CD4-positive, alpha-beta T cell (primary cell): ENCODE data around the gene TOMM40L. TPM values are rescaled to one million over a fixed set of nuclear protein-coding genes. Genes with fewer than 3 reads are reported as not detected.

ENCODE experiments used
- ATAC-seq: fragments of 200-7000 bp; cut with Tn5 transposase; one replicate; pipeline ENCODE4 v1.10.0; 2022; ENCODE audit warnings: mild to moderate bottlenecking; ENCODE audit not compliant: poor library complexity
- CTCF ChIA-PET: fragments of 350-600 bp; sonication (Branson Sonifier 250); formaldehyde crosslinking; loops from one replicate; lab custom pipeline; 2021; ENCODE audit warnings: antibody characterized with exemption, inconsistent platforms; lab: Charles Lee
- POLR2A ChIA-PET: fragments of 350-600 bp; sonication (Branson Sonifier 250); formaldehyde crosslinking; loops from one replicate; lab custom pipeline; 2021; ENCODE audit warnings: antibody characterized with exemption, inconsistent platforms; lab: Charles Lee
- DNase-seq, 14 experiments: peaks; one replicate each; pipeline ENCODE4 v3.0.0-alpha.2; 2013 to 2020; ENCODE audit warnings: mixed read lengths in 2 of 14
- H3K27ac ChIP-seq, 2 donors: one replicate each; pipeline versions ENCODE4 v1.5.1 to v1.7.0; 2013; ENCODE audit warnings: low read length in 2 of 2, low read depth in 1 of 2, mild to moderate bottlenecking in 1 of 2
- H3K27me3 ChIP-seq, 2 experiments: 1 replicate in 1 of 2; 2 replicates in 1 of 2; pipeline versions ENCODE4 v1.6.1 to v1.7.0; 2013; ENCODE audit warnings: low read length in 2 of 2, control low read depth in 1 of 2, mild to moderate bottlenecking in 1 of 2, moderate library complexity in 1 of 2; ENCODE audit not compliant: insufficient read depth in 2 of 2, control insufficient read depth in 1 of 2
- H3K36me3 ChIP-seq: one replicate; pipeline ENCODE4 v1.6.1; 2013; ENCODE audit warnings: low read length, control low read depth; ENCODE audit not compliant: insufficient read depth
- H3K4me1 ChIP-seq: one replicate; pipeline ENCODE4 v1.6.1; 2013; ENCODE audit warnings: low read length, control low read depth; ENCODE audit not compliant: insufficient read depth
- H3K4me3 ChIP-seq: one replicate; pipeline ENCODE4 v1.5.1; 2013; ENCODE audit warnings: mild to moderate bottlenecking, low read length, moderate library complexity
- H3K9me3 ChIP-seq, 2 experiments: 1 replicate in 1 of 2; 2 replicates in 1 of 2; pipeline versions ENCODE4 v1.6.1 to v1.7.0; 2013; ENCODE audit warnings: low read length in 2 of 2, mild to moderate bottlenecking in 2 of 2, control low read depth in 1 of 2, moderate library complexity in 1 of 2; ENCODE audit not compliant: control insufficient read depth in 1 of 2, insufficient read depth in 1 of 2
- H3K27ac Mint-ChIP-seq: one replicate; pipeline ENCODE4 v1.8.0; 2020; ENCODE audit warnings: mixed read lengths
- H3K27me3 Mint-ChIP-seq: one replicate; pipeline ENCODE4 v1.8.0; 2021; ENCODE audit warnings: mixed read lengths
- H3K36me3 Mint-ChIP-seq: one replicate; pipeline ENCODE4 v1.8.0; 2021; ENCODE audit warnings: low read depth, mixed read lengths
- H3K4me1 Mint-ChIP-seq: one replicate; pipeline ENCODE4 v1.8.0; 2021; ENCODE audit warnings: low read depth, mixed read lengths
- H3K4me3 Mint-ChIP-seq: one replicate; pipeline ENCODE4 v1.8.0; 2020; ENCODE audit warnings: mild to moderate bottlenecking, mixed read lengths
- H3K9me3 Mint-ChIP-seq: one replicate; pipeline ENCODE4 v1.8.0; 2020; ENCODE audit warnings: mixed read lengths
- intact Hi-C, 2 experiments: fragments of 100-400 bp; cut with DNase I in 1 of 2; cut with micrococcal nuclease in 1 of 2; formaldehyde crosslinking; loops; one replicate each; pipeline versions ENCODE4 v1.15.1 to v1.9.0; 2023 to 2025; cut with DNase I, micrococcal nuclease
- total RNA-seq, 174 experiments: library from RNA in 2 of 174; stranded (reverse) in 2 of 174; gene quantifications; one replicate each; pipeline ENCODE4 v1.2.3 and lab custom pipeline; 2021 to 2026
- TF ChIP-seq, protein P1 (sequence below): fragments of 200-600 bp; IDR thresholded peaks from one replicate; pipeline ENCODE4 v1.8.0; 2022; ENCODE audit warnings: antibody characterized with exemption, mild to moderate bottlenecking

TOMM40L gene
- total RNA-seq, 2 experiments from 2014 or later = 3.2 to 4.1 TPM

- Mint-ChIP-seq H3K4me1 (peaks cover 39% of the 10 kb centered on the region), H3K4me3 (peak overlapping the region; percentile 98), H3K9me3 (no peaks in the 10 kb centered on the region), H3K27me3 (no peaks in the 10 kb centered on the region), H3K36me3 (peaks cover 29% of the 10 kb centered on the region), H3K27ac (peak overlapping the region; percentile 83)
- intact Hi-C loops = loop anchor here (2.0 to 10.0 kb wide), 3 partner anchors 24 to 518 kb away; partner anchors contain the start of genes DUSP12 (in 2 of the 2) and NDUFS2 (in 1 of the 2)
- CTCF ChIA-PET = interaction anchor here (0.6 to 3.3 kb wide), 25 partner anchors 7 to 180 kb away, joined by 3 to 43 read pairs (median 5); partner anchors contain the start of genes B4GALT3, NDUFS2, PPOX and SDHC
- ATAC-seq (no peak), DNase-seq (peak in 2 of 14 experiments; percentile 34 to 36)
- no peaks in the 10 kb centered on the region for H3K9me3 ChIP-seq
- POLR2A ChIA-PET = interaction anchor here (0.6 to 3.5 kb wide), 30 partner anchors 10 to 500 kb away, joined by 3 to 95 read pairs (median 8); partner anchors contain the start of genes ARHGAP30, B4GALT3, DEDD and FCER1G
- no peak overlapping the region for H3K27ac ChIP-seq
- H3K4me3 ChIP-seq = peak overlapping the region; percentile 84
- peaks cover 34% of the 10 kb centered on the region for H3K4me1 ChIP-seq
- no peaks in the 10 kb centered on the region for H3K27me3 ChIP-seq
- peaks cover 23% of the 10 kb centered on the region for H3K36me3 ChIP-seq
- TF ChIP-seq, protein P1, sequence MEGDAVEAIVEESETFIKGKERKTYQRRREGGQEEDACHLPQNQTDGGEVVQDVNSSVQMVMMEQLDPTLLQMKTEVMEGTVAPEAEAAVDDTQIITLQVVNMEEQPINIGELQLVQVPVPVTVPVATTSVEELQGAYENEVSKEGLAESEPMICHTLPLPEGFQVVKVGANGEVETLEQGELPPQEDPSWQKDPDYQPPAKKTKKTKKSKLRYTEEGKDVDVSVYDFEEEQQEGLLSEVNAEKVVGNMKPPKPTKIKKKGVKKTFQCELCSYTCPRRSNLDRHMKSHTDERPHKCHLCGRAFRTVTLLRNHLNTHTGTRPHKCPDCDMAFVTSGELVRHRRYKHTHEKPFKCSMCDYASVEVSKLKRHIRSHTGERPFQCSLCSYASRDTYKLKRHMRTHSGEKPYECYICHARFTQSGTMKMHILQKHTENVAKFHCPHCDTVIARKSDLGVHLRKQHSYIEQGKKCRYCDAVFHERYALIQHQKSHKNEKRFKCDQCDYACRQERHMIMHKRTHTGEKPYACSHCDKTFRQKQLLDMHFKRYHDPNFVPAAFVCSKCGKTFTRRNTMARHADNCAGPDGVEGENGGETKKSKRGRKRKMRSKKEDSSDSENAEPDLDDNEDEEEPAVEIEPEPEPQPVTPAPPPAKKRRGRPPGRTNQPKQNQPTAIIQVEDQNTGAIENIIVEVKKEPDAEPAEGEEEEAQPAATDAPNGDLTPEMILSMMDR = no peak
Measured at GRCh38 chr1:161226320-161226711, 456 bp downstream of the TOMM40L start.

GRCh38 chr1:161226759-161227158 lies 899 bp downstream of the TOMM40L start:
- intact Hi-C loops = loop anchor here (1.0 to 10.0 kb wide), 6 partner anchors 24 to 518 kb away; partner anchors contain the start of genes DUSP12 (in 2 of the 2) and NDUFS2 (in 1 of the 2)
- DNase-seq (no peak), ATAC-seq (no peak)
- Mint-ChIP-seq H3K4me1 (peaks cover 39% of the 10 kb centered on the region), H3K4me3 (peak overlapping the region; percentile 80), H3K9me3 (no peaks in the 10 kb centered on the region), H3K36me3 (peaks cover 29% of the 10 kb centered on the region), H3K27me3 (no peaks in the 10 kb centered on the region), H3K27ac (peak overlapping the region; percentile 33)
- TF ChIP-seq, protein P1 = no peak
- Histone ChIP-seq H3K36me3 (peaks cover 23% of the 10 kb centered on the region), H3K4me1 (peaks cover 34% of the 10 kb centered on the region), H3K27me3 (no peaks in the 10 kb centered on the region), H3K9me3 (no peaks in the 10 kb centered on the region), H3K4me3 (peak overlapping the region; percentile 84), H3K27ac (no peak overlapping the region)
- CTCF ChIA-PET = interaction anchor here (0.8 to 3.3 kb wide), 12 partner anchors 8 to 156 kb away, joined by 3 to 43 read pairs (median 8); partner anchors contain the start of genes B4GALT3, NDUFS2, PPOX and SDHC
- POLR2A ChIA-PET = interaction anchor here (1.2 to 3.5 kb wide), 11 partner anchors 11 to 173 kb away, joined by 4 to 95 read pairs (median 20); partner anchors contain the start of genes FCER1G, NDUFS2, PPOX and SDHC

- peaks cover 39% of the 10 kb centered on the region for H3K4me1 Mint-ChIP-seq
Measured at GRCh38 chr1:161227196-161227871, 1.5 kb downstream of the TOMM40L start.

More at GRCh38 chr1:161227196-161227871, 1.5 kb downstream of the TOMM40L start:
- DNase-seq (peak; percentile 79 to 96 (median 90)), ATAC-seq (peak; percentile 45)
- peak overlapping the region; percentile 80 for H3K4me3 Mint-ChIP-seq
- ChIA-PET POLR2A (interaction anchor here (1.1 to 3.5 kb wide), 9 partner anchors 11 to 155 kb away, joined by 3 to 95 read pairs (median 20); partner anchors contain the start of genes FCER1G, NDUFS2, PPOX and SDHC), CTCF (interaction anchor here (0.8 to 3.3 kb wide), 8 partner anchors 8 to 155 kb away, joined by 3 to 43 read pairs (median 14); partner anchors contain the start of genes NDUFS2 and PPOX)
- TF ChIP-seq, protein P1 = peak; percentile 90
- H3K4me3 ChIP-seq = no peak overlapping the region
- no peaks in the 10 kb centered on the region for H3K27me3 Mint-ChIP-seq
- peaks cover 32% of the 10 kb centered on the region for H3K4me1 ChIP-seq
- peak overlapping the region in 1 of 2 donors; percentile 42 for H3K27ac ChIP-seq
- H3K9me3 Mint-ChIP-seq = no peaks in the 10 kb centered on the region
- H3K27ac Mint-ChIP-seq = peak overlapping the region; percentile 33
- intact Hi-C loops = loop anchor here (1.0 to 10.0 kb wide), 6 partner anchors 25 to 517 kb away; partner anchors contain the start of genes DUSP12 (in 2 of the 2) and NDUFS2 (in 1 of the 2)
- peaks cover 23% of the 10 kb centered on the region for H3K36me3 ChIP-seq
- H3K27me3 ChIP-seq = no peaks in the 10 kb centered on the region
- H3K36me3 Mint-ChIP-seq = peaks cover 29% of the 10 kb centered on the region
- H3K9me3 ChIP-seq = no peaks in the 10 kb centered on the region
